GM18499 (cell line): ENCODE data around the gene L1CAM.

Experiments
- ATAC-seq: cut with Tn5 transposase; IDR thresholded peaks from one replicate; pipeline ENCODE4 v1.9.1; 2021; ENCODE audit warnings: moderate number of reproducible peaks; ENCODE audit not compliant: insufficient read depth, unreplicated experiment

Gene L1CAM

GRCh38 chrX:153813161-153813560 lies 72.8 kb downstream of the L1CAM start:
- ATAC-seq: no peak

DNA sequence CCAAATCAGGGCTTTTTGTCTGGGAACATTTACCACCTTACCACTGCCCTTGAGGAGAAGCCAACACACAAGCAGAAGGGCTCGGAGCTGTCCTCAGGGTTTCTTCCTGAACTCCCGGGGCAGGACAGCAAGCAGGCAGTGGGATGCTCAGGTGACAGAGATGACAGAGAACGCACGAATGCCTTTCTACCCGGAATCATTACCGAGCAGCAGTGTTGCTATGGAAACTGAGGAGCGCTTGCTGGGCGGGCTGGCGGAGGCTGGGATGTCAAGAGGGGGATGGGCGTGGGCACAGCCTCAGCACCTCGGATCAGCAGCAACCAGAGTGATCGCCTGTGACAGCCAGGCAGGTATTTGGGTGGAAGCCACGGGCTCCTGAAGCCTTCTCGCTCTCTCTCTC lies 73.8 kb downstream of the L1CAM start:
- no peak for ATAC-seq
